ENCODE measurements around the gene SLC51B. TPM values are rescaled to one million over a fixed set of nuclear protein-coding genes. Genes with fewer than 3 reads are reported as not detected.
"Not testable (repeated sequence)": the region's sequence is repeated elsewhere in the genome, so short reads cannot be mapped to it uniquely, and the experiment has no call there.

The SLC51B gene
- polyA plus RNA-seq (ENCODE audit: insufficient read length in 4 of 4): 10 to 100 TPM in 2 of 4 donors, 1 to 10 TPM in 2; 8.5 to 11.7 (median 9.9) TPM

- no peak for DNase-seq (ENCODE audit: low read depth in 4 of 4, low spot score in 2 of 4)
These were observed at the start of gene SLC51B for GRCh38 chr15:65044724-65045481. TSS of gene SLC51B (plus strand) at chr15:65045387. CDS start at chr15:65050005, 4,618 bp downstream.

DNA sequence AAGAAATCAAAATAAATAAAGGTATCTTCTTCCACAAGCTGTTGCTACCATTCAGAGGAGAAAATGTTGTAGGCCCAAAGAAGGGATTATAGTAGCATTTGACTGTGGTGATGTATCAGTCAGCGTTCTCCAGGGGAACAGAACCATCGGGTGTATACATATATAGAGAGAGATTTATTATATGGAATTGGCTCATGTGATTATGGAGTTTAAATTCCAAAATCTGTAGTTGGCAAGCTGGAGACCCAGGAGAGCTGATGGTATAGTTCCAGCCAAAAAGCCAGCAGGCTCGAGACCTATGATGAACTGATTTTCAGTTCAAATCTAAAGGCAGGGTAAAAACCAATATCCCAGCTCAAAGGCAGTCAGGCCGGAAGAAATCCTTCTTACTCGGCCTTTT lies 48.1 kb upstream of the SLC51B start:
- DNase-seq (ENCODE audit: low read depth in 4 of 4, low spot score in 2 of 4): no peak

- no peak for DNase-seq (ENCODE audit: low read depth in 4 of 4, low spot score in 2 of 4)
These were observed 47.3 kb upstream of the SLC51B start for GRCh38 chr15:64997745-64998375.

DNA sequence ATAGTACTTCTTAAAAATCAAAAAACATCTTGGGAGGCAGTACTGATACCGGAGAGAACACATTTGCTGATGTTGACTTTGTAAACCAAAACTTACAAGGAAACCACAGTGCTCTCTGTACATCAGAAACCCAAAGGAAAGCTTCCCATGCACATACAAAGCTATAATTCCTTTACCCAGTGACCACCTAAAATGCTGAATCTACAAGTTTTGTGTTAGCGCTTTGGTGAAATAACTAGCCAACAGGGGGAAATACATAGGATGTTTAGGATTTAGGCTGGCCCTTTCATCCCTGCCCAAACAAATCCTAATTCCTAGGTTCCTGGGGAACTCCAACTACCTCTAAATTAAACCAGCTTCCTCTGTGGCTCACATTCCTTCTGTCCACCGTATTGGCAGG lies 40.2 kb upstream of the SLC51B start:
- no peak for DNase-seq (ENCODE audit: low read depth in 4 of 4, low spot score in 2 of 4)

DNA sequence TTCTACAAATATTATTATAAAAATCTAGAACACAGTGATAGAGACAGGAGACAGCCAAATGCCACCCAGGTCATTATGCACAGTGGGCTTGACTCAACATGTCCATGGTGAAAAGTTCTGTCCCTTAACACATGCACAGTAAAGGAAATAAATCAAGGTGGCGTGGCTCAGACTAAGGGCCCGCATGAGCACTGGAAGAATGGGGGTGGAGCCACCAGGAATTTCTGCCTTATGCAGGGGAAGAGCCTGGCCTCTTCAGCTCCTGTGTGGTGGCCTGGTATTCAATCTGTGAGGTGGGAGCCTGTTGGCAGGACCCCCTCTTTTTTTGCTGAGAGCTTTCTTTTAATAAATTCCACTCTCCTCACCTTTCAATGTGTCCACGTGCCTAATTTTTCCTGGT lies 38.3 kb upstream of the SLC51B start:
- DNase-seq (ENCODE audit: low read depth in 4 of 4, low spot score in 2 of 4): no peak

DNA sequence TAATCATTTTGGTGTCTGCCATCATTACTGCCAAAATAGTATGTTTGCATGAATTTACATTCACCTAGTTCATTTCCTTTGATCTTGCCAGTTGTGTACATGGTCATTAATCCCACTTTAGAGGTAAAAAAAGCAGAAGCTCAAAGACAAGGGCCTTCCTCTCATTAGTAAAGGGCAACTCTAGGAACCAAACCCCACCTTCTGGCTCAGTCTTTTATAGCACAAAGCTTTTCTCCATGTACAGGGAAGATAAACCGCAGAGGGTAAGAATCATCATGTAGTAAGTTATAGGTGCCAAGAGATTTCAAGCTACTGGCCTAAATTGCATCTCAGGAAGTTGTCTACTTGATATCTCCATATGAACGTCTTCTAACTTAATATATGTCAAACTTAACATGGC lies 36.2 kb upstream of the SLC51B start:
- DNase-seq (ENCODE audit: low read depth in 4 of 4, low spot score in 2 of 4): no peak

DNA sequence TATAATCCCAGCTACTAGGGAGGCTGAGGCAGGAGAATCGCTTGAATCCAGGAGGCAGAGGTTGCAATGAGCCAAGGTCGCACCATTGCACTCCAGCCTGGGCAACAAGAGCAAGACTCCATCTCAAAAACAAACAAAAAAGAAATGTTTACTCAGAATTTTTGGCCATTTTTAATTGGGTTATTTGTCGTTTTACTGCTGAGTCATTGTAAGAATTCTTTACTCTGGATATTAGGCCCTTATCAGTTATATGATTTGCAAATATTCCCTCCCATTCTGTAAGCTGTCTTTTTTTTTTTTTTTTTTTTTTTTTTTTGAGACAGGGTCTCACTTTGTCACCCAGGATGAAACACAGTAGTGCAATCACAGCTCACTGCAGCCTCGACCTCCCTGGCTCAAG lies 34.0 kb upstream of the SLC51B start:
- DNase-seq (ENCODE audit: low read depth in 4 of 4, low spot score in 2 of 4): not testable (repeated sequence)

GRCh38 chr15:65020419-65020818 lies 24.8 kb upstream of the SLC51B start:
- no peak for DNase-seq (ENCODE audit: low read depth in 4 of 4, low spot score in 2 of 4)

GRCh38 chr15:65021488-65021887 lies 23.7 kb upstream of the SLC51B start:
- no peak for DNase-seq (ENCODE audit: low read depth in 4 of 4, low spot score in 2 of 4)

GRCh38 chr15:65026756-65027155 lies 18.4 kb upstream of the SLC51B start:
- DNase-seq (ENCODE audit: low read depth in 4 of 4, low spot score in 2 of 4): no peak

- no peak for DNase-seq (ENCODE audit: low read depth in 4 of 4, low spot score in 2 of 4)
These were observed 17.6 kb upstream of the SLC51B start for GRCh38 chr15:65027593-65027992.

DNA sequence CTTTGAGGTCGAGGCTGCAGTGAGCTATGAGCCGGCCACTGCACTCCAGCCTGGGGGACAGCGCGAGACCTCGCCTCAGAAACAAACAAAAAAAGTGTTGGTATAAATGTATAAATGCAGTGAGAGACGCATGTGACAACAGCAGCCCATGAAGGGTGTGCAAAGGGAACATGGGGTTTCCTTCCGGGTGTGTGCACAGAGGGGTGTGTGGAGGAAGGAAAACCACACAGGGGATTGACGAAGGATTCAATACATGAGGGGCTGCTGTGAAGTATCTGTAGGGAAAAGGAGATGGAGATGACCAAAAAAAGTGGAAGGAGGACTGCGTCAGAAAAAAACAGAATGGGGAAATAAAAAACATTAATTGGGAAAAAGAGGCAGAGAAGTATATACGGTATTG lies 16.8 kb upstream of the SLC51B start:
- no peak for DNase-seq (ENCODE audit: low read depth in 4 of 4, low spot score in 2 of 4)

GRCh38 chr15:65028921-65029735 lies 16.1 kb upstream of the SLC51B start, which contains the start of gene MTFMT:
TSS of gene MTFMT (minus strand) at chr15:65029639. CDS start at chr15:65029613, 26 bp downstream.
- peak; percentile 62 to 86 (median 76) for DNase-seq (ENCODE audit: low read depth in 4 of 4, low spot score in 2 of 4)

GRCh38 chr15:65029736-65030208 lies 15.4 kb upstream of the SLC51B start:
- no peak for DNase-seq (ENCODE audit: low read depth in 4 of 4, low spot score in 2 of 4)

DNA sequence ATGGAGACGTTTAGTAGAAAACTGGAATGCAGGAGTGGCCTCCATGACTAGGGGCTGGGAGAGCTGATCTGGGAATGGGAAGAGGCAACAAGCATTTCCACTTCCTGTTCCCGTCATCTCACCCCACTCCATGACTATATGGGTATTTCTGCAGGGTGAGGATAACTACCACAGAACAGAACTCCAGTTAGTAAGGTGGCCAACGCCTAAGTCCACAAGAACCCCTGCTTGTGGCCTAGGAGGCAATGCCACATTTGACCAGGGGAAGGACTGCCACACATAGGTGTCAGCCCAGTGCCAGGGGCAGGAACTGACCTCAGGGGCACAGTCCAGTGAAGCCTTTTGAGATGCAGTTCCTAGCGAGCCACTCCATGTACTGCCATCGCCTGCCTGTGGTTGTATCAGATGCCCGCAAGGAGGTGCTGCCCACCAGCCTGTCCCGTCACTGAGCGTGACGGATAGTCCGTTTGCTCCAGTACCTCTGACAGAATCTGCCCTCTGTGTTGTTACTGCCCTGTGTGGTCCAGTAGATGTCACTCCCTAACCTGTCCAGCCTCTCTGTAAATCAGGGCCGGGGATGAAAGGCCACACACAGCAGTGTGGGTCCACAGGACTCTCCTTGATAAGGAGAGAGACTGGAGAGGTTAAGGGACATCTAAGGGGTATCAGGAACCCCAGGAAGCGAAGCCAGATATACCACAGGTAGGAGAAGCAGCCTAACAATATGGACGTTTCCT lies 12.2 kb upstream of the SLC51B start:
- no peak for DNase-seq (ENCODE audit: low read depth in 4 of 4, low spot score in 2 of 4)

GRCh38 chr15:65033659-65034269 lies 11.4 kb upstream of the SLC51B start:
- DNase-seq (ENCODE audit: low read depth in 4 of 4, low spot score in 2 of 4): no peak

DNA sequence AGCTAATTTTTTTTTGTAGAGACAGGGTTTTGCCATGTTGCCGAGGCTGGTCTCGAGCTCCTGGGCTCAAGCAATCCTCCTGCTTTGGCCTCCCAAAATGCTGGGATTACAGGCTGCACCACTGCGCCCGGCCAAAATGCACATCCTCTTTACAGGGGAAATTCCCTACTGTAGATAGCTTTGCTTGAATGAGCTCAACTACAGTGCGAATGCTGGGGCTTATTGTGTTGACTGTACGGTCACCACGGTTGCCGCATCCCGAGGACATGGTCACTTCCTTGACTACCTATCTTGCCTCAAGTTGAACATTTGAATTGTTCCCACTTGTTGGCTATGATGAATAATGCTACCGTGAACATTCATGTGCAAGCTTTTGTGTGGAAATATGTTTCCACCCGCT lies 10.5 kb upstream of the SLC51B start:
- DNase-seq (ENCODE audit: low read depth in 4 of 4, low spot score in 2 of 4): no peak

- DNase-seq (ENCODE audit: low read depth in 4 of 4, low spot score in 2 of 4): no peak
These were observed 7.9 kb upstream of the SLC51B start for GRCh38 chr15:65037309-65037708.

- DNase-seq (ENCODE audit: low read depth in 4 of 4, low spot score in 2 of 4): no peak
These were observed 6.8 kb upstream of the SLC51B start for GRCh38 chr15:65038428-65038827.

DNA sequence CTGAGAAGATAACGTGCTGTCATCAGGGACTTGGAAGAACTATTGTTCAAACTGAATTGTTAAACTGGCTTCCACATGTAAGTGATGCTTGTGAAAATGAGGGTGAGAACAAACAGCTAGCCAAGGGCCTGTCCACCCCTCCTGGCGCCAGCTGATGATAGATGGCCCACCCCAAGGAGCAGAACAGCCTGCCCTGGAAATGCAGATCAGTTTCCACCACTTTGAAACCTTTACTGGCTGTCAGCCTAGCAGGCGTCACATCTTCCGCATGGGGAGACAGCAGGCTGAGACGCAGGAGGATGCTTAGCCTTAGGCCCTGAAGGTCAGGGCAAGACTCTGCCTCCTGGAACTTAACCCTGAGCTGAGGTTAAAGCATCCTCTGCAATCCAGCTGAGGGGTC lies 6.4 kb upstream of the SLC51B start:
- no peak for DNase-seq (ENCODE audit: low read depth in 4 of 4, low spot score in 2 of 4)

Data from left renal cortex interstitium (tissue), 4 donors.